NCI-H1092 treated with DMSO at 0.1 percent for 48 hours (cell line): ENCODE data around the gene PLTP.
A peak's percentile ranks its signal among the peaks of the same experiment; 100 is the strongest.
"Not testable (repeated sequence)": the region's sequence is repeated elsewhere in the genome, so short reads cannot be mapped to it uniquely, and the experiment has no call there.

Experiments
- DNase-seq: peaks from one replicate; lab custom pipeline; 2025; lab: John Stamatoyannopoulos, UW

Gene PLTP

GRCh38 chr20:45920462-45921336, 8.7 kb upstream of the PLTP start:
- no peak for DNase-seq

DNA sequence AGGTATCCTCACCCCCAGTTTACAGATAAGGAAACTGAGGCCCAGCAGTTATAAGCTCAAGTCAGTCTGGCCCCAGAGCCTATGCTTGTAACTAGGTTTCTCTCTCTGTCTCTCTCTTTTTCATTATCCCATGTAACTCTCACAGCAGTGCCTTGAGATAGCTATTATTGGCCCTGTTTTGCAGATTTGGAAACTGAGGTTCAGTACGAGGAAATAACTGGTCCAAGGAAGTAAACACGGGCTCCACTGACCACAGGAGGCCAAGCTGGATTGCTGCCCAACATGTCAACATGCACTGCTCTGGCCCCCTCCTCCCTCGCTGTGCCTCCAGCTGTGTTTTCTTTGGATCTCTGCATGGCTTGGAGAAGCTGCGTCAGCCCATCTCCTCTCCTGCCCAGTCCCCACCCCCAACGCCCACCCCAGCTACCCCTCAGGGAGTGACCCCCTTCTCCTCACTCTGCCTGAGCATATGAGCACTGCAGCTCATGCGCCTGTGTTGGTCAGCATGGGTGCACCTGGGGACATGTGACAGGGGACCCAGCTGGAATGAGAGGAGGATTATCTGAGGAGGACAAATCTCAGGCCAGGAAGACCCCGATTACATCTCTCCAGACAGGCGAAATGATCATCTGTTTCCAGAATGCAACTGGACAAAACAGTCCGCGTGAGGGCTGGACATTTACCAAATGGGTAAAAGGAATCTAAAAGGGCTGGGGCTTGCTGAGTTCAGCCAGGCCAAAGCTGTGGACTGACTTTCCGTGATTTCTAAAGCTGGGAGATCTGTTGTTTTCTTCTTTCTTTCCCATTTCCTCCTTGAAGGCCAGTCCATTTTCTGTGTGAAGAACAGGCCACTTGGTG, 7.8 kb upstream of the PLTP start:
- DNase-seq = peak; percentile 5

DNA sequence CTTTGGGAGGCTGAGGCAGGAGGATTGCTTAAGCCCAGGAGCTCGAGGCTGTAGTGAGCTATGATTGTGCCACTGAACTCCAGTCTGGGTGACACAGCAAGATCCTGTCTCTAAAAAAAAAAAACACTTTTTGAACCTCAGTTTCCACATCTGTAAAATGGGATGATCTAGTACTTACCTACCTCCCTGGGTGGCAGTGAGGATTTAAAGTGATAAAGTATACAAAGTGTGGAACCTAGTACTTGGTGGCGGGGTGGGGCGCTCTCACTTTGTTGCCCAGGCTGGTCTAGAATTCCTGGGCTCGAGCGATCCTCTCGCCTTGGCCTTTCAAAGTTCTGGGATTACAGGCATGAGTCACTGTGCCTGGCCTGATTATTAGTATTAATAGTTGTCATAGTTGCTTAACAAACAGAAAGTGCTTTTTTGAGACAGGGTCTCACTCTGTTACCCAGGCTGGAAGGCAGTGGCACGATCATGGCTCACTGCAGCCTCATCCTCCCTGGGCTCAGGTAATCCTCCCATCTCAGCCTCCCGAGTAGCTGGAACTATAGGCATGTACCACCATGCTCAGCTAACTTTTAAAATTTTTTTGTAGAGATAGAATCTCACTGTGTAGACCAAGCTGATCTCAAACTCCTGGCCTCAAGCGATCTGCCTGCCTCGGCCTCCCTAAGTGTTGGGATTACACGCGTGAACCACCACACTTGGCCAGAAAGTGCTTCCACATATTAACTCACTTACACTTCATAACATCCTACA, 7.0 kb upstream of the PLTP start:
- no peak for DNase-seq

GRCh38 chr20:45918182-45918737, 6.3 kb upstream of the PLTP start:
- no peak for DNase-seq

DNA sequence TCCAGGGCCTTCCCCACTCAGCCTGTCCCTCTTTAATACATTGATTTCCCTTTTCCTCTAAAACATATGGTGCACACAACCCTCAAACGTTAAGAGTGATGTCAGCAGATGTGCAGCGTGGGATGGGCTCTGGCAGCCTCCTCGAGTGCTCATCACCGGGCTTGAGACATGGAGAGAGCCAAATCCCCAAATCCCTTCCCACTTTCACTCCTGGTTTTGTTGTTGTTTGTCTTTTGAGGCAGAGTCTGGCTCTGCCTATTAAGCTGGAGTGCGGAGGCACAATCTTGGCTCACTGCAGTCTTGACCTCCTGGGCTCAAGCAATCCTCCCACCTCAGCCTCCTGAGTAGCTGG, 5.8 kb upstream of the PLTP start:
- no peak for DNase-seq

DNA sequence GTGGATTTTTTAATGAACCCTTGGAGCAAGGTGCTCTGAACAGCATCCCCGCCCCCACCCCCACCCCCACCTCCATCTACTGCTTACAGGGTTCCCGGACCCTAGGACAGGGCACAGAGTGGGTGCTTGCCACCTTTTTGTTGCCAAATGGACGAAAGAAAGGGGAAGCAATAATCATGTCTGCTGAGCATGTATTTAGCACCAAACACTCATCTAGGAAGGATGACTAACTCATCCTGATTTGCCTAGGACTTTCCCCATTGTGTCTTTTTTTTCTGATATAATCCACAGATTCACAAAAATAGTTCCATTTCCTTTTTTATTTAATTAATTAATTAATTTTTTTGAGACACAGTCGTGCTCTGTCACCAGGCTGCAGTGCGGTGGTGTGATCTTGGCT, 1.2 kb upstream of the PLTP start:
- no peak for DNase-seq

DNA sequence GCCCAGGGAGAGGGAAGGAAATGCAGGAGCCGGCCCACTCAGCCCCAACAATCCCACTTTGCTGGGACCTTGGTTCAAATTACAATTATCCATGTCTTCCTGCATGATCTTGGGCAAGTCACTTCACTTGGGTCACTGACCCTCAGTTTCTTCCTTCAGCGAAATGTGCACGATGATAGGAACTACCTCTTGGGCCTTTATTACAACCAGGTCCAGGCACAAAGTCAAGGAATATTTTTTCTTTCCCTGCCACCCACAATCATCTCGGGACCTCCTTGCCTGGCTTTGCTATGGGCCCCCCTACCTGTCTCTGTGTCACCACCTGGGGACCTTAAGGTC, 358 bp upstream of the PLTP start:
- DNase-seq = no peak

DNA sequence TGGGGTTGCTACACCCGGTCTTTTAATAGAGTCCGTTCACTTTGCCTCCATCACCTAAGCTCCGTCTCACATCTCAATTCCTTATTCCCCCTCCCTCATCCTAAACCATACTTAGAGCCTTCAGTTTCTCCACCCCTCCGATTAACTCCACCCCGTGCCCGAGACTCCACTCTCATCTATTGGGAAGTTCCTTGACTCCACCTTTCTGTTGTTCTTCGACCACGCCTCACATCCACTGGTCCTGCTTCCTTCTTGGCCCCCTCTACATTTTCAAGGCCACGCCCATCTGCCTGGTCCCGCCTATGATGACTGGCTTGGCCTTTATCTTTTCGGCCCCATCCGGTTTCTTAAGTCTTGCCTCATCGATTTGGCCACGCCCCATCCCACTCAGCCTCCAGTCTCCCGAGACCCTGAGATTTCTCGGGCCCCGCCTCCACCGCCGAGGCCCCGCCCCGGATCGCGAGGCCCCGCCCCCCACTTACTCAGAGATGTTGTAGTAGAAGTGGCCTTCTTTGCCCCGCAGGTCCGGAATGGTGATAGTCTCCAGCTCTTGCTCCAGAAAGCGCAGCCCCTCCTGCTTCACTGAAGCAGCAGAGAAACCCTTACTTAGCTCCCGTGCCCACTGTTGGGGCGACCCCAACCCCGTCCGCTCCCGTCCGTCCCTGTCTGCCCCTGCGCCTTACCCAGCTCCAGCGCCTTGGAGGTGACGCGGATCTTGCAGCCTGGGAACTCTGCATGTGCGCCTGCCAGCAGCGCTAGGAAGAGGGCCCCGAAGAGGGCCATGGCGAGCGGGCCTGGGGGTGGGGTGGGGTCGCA, 1.1 kb downstream of the PLTP start:
- DNase-seq = no peak

GRCh38 chr20:45909817-45910669, 1.9 kb downstream of the PLTP start:
- no peak for DNase-seq

DNA sequence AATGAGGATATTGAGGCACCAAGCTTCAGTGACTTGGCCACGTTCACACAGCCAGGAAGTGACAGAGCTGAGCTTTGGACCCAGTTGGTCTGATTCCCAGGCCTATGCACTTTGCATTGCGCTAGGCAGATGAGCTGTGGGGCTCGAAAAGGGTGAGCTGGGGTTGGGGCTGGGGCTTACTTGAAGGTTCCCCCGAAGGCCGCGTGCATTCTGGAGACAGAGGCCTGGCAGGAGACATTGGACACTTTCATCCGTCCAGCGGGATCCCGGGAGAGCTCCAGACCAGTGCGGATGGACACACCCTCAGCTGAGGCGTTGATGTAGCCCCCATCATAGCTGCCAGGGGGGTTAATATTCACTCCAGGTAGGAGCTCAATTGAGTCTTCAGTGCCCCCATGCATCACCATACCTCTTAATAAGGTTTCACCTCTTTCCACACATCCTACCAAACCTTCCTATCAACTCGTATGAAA, 2.6 kb downstream of the PLTP start:
- no peak for DNase-seq

GRCh38 chr20:45908084-45908483, 3.9 kb downstream of the PLTP start:
- no peak for DNase-seq

GRCh38 chr20:45907219-45907948, 4.6 kb downstream of the PLTP start:
- DNase-seq = no peak

- no peak for DNase-seq
Observed at GRCh38 chr20:45905505-45906079, 6.4 kb downstream of the PLTP start.

DNA sequence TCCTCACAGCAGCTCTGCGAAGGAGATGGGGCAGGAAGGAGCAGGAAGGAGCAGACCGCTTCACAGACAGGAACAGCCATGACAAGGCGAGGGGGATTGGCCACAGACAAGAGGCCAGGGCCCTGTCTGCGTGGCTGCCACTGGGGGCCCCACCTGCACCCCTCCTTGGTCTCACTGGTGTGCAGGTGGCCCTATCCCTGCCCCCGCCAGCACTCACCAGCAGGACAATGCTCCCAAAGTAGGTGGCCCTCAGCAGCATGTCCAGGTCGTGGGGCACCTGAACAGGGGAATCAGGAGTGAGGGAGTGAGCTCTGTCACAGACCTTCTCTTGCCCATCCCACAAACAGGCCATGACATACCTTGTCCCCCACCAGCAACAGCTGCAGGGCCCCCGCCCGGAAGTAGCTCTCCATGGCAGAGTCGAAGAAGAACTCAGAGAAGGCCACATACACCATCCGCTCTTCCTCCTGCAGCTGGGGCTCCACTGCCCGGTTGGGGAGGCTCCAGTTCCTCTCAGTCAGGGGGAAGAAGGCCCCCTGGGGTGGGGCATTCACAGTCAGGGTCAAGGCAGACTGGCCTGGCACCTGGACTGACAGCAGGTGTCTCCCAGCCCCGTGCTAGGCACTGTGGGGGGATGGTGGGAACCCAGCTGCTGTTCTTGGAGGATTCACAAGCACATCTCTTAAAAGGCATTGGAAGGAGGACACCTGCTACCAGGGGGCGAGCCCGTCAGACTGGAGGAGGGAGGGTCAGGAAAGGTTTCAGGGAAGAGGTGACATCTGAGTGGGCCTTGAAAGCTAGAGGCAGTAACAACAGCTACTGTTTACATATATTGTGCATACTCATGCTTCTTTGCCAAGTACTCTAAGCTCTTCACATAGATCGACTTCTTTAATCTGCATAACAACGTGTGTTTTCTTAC, 7.1 kb downstream of the PLTP start:
- no peak for DNase-seq

DNA sequence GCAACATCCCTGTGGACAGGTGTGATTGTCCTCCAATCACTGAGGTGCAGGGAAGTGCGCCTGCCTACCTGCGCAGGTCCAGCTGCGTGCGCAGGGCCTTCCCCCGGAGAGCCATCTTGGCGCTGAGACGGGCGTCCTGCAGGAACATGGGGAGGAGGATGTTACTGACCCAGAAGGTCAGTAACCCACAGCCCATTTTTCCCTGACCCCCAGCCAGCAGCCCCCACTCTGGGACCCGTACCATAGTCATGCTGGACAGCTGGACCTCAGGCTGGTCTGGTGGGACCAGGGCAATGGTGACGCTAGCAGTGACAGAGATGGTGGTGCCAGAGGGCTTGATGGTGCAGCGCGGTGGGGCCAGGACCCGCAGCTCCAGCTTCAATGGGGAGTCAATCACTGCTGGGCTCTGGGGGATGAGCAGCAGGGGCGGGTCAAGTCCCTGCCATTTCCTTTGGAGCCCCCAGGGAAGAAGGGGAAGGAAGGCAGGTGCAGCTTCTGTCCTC, 9.7 kb downstream of the PLTP start:
- no peak for DNase-seq

DNA sequence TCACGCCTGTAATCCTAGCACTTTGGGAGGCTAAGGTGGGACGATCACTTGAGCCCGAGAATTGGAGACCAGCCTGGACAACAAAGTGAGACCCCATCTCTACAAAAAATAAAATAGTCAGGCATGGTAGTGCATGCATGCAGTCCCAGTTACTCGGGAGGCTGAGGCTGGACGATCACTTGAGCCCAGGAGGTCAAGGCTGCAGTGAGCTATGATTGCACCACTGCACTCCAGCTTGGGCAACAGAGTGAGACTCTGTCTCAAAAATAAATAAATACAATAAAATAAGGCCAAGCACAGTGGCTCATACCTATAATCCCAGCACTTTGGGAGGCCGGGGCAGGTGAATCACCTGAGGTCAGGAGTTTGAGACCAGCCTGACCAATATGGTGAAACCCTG, 10.6 kb downstream of the PLTP start:
- DNase-seq = not testable (repeated sequence)

DNA sequence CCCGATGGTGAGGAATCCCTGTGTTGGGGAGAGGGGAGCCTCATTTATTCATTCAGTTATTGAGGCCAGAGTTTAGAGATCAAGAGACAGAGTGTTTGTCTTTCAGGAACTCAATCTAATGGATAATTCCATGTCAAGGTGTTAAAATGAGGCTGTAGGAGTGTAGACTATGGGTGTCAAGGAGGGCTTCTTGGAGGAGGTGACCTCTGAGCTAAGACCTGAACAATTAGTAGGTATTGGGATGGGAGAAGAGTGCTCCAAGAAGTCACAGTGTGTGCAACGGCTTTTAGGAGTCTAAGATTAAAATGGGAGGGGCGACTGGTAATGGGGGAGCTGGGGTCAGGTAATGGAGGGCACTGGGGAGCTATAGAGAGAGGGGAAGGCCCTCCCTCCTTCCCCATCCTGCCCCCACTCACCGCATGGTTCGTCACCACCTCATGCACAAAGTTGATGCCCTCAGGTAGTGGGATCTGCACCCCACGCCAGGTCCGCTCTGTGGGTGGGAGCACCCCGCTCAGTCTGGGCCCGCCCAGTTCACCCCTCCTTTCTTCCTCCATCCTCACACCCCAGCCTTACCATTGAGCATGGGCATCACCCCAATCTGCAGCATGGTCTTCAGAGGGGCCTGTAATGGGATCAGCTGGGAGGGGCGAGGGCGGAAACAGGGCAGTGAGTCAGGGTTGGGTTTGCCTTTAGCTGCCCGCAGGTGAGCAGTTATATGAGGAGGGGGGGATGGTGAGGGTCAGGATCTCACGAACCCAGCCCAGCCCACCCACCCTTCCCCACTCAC, 12.7 kb downstream of the PLTP start:
- DNase-seq = no peak
